ENCODE data around the gene ZNF224.

Gene ZNF224

DNA sequence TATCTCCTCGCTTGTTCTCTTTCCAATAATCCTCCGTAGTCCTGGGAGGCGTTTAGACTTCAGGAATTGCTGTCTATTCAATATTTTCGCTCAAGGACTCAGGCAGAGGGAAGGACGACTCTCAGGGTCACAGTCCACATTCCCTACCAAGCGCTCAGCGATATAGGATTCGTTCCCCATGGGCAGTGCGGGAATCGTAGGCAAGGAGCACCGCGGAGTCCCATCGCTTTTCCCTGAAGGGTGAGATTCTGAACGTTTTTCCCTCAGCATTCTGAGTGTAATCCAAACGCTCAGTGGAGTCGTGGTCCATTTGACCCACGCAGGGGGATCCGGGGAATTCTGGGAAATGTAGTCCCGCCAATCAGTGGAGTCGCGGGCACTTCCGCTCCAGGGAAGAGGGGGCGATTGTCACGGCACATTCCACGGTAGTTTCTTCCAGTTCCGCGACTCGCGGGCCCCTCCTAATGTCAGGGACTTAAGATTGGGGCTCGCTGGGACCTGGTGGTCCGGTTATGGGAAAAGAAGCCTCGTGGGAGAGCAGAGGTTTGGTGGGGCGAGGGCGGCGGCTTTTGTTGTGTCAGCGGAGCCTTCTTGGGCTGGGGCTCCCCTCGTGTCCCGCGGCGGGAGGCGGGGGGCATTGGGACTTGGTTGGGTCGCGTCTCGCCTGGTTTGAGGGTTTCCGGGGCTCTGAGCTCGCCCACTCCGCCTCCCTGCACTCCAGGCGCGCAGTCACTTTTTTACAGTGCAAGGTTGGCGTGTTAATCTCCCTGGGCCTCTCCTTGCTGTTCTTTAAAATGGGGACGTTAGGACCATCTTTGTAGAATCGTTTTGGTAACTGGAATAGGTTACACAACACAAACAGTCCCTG is 47.3 kb downstream of the ZNF224 start, which contains the start of gene ZNF234:
Gene ZNF234 (plus strand): TSS at position 364 of the 868 bp plus-strand sequence. CDS start 3,079 bp downstream, outside the sequence.
- peak; percentile 92 for DNase-seq

DNA sequence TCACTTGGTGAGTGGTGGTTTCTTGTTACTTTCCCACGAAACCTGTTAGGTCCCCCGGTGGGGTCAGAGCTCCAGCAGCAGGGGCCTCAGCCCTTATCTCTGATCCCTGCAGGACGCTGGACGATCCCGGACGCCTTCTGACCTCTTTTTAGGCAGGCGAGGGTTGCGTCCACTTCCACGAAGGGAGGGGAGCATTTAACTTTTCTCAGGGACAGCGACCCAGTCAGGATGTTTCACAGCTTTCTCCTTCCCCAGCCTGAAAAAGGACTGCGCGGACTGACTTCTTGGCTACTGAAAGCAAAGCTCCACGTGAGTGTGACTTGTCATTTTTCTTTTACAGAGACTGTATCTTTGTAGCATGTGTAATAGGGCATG is 47.9 kb downstream of the ZNF224 start:
- peak; percentile 14 for DNase-seq

DNA sequence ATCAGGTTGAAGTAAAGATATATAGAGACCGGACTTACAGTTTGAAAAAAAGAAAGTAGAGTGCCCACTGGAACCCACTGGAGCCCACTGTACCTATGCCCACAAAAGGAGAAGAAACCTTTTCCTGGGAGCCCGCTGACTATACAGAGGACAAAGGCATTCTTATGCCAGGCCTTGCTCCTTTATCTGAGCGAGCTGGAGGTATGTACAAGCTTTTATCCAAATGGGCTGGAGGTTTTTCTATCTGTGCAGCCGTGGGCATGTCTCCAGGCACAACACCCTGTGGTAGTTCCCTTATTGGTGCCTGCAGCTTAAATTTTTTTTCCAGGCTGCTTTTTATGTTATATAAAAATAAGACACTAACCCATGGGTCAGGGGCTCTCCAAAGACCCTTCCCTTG is 55.6 kb downstream of the ZNF224 start:
- DNase-seq: no peak

DNA sequence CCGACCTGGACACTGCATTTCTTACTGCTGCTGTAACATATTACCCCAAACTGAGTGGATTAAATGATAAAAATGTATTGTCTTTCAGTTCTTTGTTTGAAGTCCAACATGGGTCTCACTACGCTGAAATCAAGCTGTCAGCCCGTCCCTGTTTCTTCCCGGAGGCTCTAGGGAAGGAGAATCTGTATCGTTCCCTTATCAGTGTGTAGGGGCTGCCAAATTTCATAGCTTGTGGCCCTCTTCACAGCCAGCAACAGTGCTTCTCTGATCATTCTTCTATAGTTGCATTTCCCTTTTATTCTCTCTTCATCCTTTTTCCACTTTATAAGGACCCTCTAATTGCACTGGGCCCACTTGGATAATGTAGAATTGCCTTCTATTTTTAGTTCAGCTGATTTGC is 57.3 kb downstream of the ZNF224 start:
- DNase-seq: no peak

DNA sequence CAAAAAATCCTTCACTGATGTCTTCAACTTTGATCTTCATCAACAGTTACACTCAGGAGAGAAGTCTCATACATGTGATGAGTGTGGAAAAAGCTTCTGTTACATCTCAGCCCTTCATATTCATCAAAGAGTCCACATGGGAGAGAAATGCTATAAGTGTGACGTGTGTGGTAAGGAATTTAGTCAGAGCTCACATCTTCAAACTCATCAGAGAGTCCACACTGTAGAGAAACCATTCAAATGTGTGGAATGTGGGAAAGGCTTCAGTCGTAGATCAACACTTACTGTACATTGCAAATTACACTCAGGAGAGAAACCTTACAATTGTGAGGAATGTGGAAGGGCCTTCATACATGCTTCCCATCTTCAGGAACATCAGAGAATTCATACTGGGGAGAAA is 62.3 kb downstream of the ZNF224 start:
- no peak for DNase-seq
